Measurements from ENCODE around the gene SOX6. TPM values are rescaled to one million over a fixed set of nuclear protein-coding genes. Genes with fewer than 3 reads are reported as not detected.
"Not testable (repeated sequence)": the region's sequence is repeated elsewhere in the genome, so short reads cannot be mapped to it uniquely, and the experiment has no call there.

Gene SOX6
- total and polyA plus RNA-seq, 2 donors (not counting 1 experiment from before 2014, with no cell fraction given), result 3.0 to 5.1 TPM

DNA sequence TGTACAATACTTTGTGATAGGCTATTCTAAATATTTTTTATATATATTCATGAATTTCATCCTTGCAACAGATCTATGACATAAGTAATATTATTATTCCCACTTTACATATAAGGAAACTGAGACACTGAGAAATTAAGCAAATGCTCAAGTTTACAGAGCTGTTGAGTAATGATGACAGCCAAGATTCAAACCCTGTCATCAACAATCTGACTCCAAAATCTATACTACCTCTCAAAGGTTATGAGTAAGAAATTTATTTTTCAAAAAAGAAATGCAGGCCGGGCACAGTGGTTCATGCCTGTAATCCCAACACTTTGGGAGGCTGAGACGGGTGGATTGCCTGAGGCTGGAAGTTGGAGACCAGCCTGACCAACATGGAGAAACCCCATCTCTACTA lies 22.6 kb upstream of the SOX6 start:
- Histone ChIP-seq H3K9me3 (ENCODE audit: control insufficient read depth, insufficient read depth, low read depth, low read length) (no peaks in the 10 kb centered on the region), H2AFZ (ENCODE audit: low read length) (no peak overlapping the region), H3K4me1 (ENCODE audit: control insufficient read depth, extremely low read depth, insufficient read depth, low read length) (peaks cover 17% of the 10 kb centered on the region), H3K4me3 (replicated peaks in 1 of 4; ENCODE audit: control extremely low read depth in 1 of 4, insufficient read depth in 1 of 4, low read depth in 3 of 4, low read length in 4 of 4) (no peak overlapping the region), H3K79me2 (ENCODE audit: control insufficient read depth, insufficient read depth, low read length) (no peaks in the 10 kb centered on the region), H3K4me2 (ENCODE audit: extremely low read depth, insufficient read depth, low read length) (no peak overlapping the region), H3K9ac (ENCODE audit: insufficient read depth, low read length) (no peak overlapping the region), H3K27ac (ENCODE audit: insufficient read depth, low read length) (no peak overlapping the region), H4K20me1 (ENCODE audit: control insufficient read depth, extremely low read depth, insufficient read depth, low read length) (no peaks in the 10 kb centered on the region), H3K36me3 (ENCODE audit: control insufficient read depth, insufficient read depth, low read length) (no peaks in the 10 kb centered on the region), H3K27me3 (ENCODE audit: control insufficient read depth, insufficient read depth, low read length) (no peaks in the 10 kb centered on the region)
- no peak for TF ChIP-seq EZH2 (IDR thresholded peaks at IDR 0.05; ENCODE audit: low read length, missing control alignments)
- TF ChIP-seq, protein P1, sequence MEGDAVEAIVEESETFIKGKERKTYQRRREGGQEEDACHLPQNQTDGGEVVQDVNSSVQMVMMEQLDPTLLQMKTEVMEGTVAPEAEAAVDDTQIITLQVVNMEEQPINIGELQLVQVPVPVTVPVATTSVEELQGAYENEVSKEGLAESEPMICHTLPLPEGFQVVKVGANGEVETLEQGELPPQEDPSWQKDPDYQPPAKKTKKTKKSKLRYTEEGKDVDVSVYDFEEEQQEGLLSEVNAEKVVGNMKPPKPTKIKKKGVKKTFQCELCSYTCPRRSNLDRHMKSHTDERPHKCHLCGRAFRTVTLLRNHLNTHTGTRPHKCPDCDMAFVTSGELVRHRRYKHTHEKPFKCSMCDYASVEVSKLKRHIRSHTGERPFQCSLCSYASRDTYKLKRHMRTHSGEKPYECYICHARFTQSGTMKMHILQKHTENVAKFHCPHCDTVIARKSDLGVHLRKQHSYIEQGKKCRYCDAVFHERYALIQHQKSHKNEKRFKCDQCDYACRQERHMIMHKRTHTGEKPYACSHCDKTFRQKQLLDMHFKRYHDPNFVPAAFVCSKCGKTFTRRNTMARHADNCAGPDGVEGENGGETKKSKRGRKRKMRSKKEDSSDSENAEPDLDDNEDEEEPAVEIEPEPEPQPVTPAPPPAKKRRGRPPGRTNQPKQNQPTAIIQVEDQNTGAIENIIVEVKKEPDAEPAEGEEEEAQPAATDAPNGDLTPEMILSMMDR (conservative IDR thresholded peaks at IDR 0.05 in 1 of 2, IDR thresholded peaks at IDR 0.05 in 1 of 2; ENCODE audit: low read depth in 1 of 2, low read length in 2 of 2), result no peak
- no peak for DNase-seq (ENCODE audit: low read depth in 2 of 2)

DNA sequence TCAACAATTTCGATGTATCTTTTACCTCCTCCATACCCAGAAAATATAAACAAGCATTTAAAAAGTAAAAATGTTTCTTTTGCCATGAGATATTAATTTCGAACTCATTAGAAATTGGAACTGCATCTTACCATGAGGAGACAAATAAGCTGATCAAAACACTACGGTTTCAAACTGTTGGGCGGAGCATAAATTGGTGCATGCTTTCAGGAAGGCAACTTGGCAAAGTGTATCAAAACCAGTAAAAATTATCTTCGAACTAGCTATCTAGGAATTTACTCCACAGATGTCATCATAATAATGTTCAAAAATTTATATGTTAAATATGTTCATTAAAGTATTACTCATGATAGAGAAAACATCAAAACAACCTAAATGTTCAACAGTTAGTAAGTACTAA lies 21.4 kb upstream of the SOX6 start:
- TF ChIP-seq, protein P1 (conservative IDR thresholded peaks at IDR 0.05 in 1 of 2, IDR thresholded peaks at IDR 0.05 in 1 of 2; ENCODE audit: low read depth in 1 of 2, low read length in 2 of 2), result no peak
- TF ChIP-seq EZH2 (IDR thresholded peaks at IDR 0.05; ENCODE audit: low read length, missing control alignments), result no peak

DNA sequence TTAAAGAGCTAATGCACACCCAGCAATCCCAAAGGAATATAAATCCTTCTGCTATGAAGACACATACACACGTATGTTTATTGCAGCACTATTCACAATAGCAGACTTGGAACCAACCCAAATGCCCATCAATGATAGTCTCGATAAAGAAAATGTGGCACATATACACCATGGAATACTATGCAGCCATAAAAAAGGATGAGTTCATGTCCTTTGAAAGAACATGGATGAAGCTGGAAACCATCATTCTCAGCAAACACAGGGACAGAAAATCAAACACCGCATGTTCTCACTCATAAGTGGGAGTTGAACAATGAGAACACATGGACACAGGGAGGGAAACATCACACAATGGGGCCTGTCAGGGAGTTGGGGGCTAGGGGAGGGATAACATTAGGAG lies 19.3 kb upstream of the SOX6 start:
- not testable (repeated sequence) for H2AFZ ChIP-seq (ENCODE audit: low read length); H3K4me2 ChIP-seq (ENCODE audit: extremely low read depth, insufficient read depth, low read length); H3K4me3 ChIP-seq (replicated peaks in 1 of 4; ENCODE audit: control extremely low read depth in 1 of 4, insufficient read depth in 1 of 4, low read depth in 3 of 4, low read length in 4 of 4); H3K27ac ChIP-seq (ENCODE audit: insufficient read depth, low read length); H3K36me3 ChIP-seq (ENCODE audit: control insufficient read depth, insufficient read depth, low read length); H3K79me2 ChIP-seq (ENCODE audit: control insufficient read depth, insufficient read depth, low read length); DNase-seq (ENCODE audit: low read depth in 2 of 2); H3K9me3 ChIP-seq (ENCODE audit: control insufficient read depth, insufficient read depth, low read depth, low read length); H3K9ac ChIP-seq (ENCODE audit: insufficient read depth, low read length); H3K4me1 ChIP-seq (ENCODE audit: control insufficient read depth, extremely low read depth, insufficient read depth, low read length); H4K20me1 ChIP-seq (ENCODE audit: control insufficient read depth, extremely low read depth, insufficient read depth, low read length); H3K27me3 ChIP-seq (ENCODE audit: control insufficient read depth, insufficient read depth, low read length)

More for the DNA sequence above, 21.4 kb upstream of the SOX6 start:
- Histone ChIP-seq H3K4me1 (ENCODE audit: control insufficient read depth, extremely low read depth, insufficient read depth, low read length) (peaks cover 7% of the 10 kb centered on the region), H3K9ac (ENCODE audit: insufficient read depth, low read length) (no peak overlapping the region), H4K20me1 (ENCODE audit: control insufficient read depth, extremely low read depth, insufficient read depth, low read length) (no peaks in the 10 kb centered on the region), H3K27me3 (ENCODE audit: control insufficient read depth, insufficient read depth, low read length) (no peaks in the 10 kb centered on the region), H3K27ac (ENCODE audit: insufficient read depth, low read length) (no peak overlapping the region), H3K4me3 (replicated peaks in 1 of 4; ENCODE audit: control extremely low read depth in 1 of 4, insufficient read depth in 1 of 4, low read depth in 3 of 4, low read length in 4 of 4) (no peak overlapping the region), H2AFZ (ENCODE audit: low read length) (no peak overlapping the region), H3K4me2 (ENCODE audit: extremely low read depth, insufficient read depth, low read length) (no peak overlapping the region), H3K79me2 (ENCODE audit: control insufficient read depth, insufficient read depth, low read length) (no peaks in the 10 kb centered on the region), H3K9me3 (ENCODE audit: control insufficient read depth, insufficient read depth, low read depth, low read length) (no peaks in the 10 kb centered on the region), H3K36me3 (ENCODE audit: control insufficient read depth, insufficient read depth, low read length) (no peaks in the 10 kb centered on the region)
- DNase-seq (ENCODE audit: low read depth in 2 of 2), result no peak

All from fibroblast of lung (primary cell).